H7 (cell line): Measurements from ENCODE around the gene KPNB1. TPM values are rescaled to one million over a fixed set of nuclear protein-coding genes. Genes with fewer than 3 reads are reported as not detected.

Source experiments
- DNase-seq: peaks from one replicate; pipeline ENCODE4 v3.0.0; 2012
- H3K27me3 ChIP-seq: 2 replicates; pipeline ENCODE4 v1.6.0; 2011; ENCODE audit warnings: mild to moderate bottlenecking, low read length; ENCODE audit not compliant: control insufficient read depth, insufficient read depth
- H3K36me3 ChIP-seq: replicated peaks from 2 replicates; pipeline ENCODE4 v1.5.1; 2011; ENCODE audit warnings: low read length; ENCODE audit not compliant: control insufficient read depth, insufficient read depth
- H3K4me3 ChIP-seq: 2 replicates; pipeline ENCODE4 v1.5.1; 2011; ENCODE audit warnings: low read depth, mild to moderate bottlenecking, control low read depth, low read length, moderate library complexity; ENCODE audit not compliant: insufficient read depth
- total RNA-seq: library from RNA; depleted of rRNA; stranded (reverse); fragments of >200 nt; shearing (Covaris generic); gene quantifications from 2 replicates; pipeline ENCODE4 v1.2.3, GENCODE V29; 2014

The KPNB1 gene
- total RNA-seq, 1 experiment from 2014 or later, result 429 TPM

DNA sequence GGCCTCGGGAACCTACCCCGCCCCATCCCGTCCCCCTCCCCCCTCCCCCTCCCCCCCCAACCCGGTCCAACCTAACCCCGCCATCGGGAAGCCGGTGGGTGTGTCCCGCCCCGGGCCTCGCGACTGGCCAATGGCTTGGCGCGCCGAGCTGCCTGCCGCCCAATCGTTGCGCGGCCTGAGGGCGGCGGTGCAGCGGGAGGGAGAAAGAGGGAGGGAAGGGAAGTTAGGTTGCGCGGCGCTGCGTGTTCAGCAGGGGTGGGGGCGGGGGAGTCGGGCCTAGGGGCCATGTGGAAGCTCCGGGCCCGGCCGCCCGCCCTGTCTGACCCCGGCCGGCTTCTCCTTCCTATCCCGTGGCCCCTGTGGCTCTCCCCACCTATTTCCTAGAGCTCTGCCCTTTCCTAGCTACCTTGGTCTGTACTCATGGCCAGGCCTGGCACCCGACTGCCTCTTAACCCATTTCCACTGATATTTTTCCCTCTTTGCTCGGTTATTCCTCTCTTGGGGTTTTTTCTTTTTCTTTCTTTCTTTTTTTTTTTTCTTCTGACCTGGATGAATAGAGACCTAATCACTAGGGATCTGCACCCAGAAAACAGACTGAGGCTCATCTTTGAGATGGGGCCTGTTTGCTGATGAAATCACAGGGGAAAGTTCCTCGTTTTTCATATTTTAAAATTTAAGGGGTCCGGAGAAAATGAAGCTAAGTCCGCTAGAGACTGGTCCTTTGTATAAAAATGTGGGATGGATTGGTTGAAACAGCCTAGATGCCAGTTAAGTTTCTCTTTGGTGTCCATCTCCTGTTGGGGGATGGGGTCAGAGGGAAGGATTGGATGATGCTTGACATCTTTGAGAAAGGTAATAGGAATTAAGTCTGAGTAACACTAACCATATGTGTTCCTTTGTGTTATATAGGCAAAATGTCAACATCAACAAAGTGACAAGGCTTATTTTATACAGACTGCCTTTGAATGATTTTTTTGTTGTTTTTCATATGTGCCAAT, 1.1 kb downstream of the KPNB1 start:
- Histone ChIP-seq H3K27me3 (no peaks in the 10 kb centered on the region), H3K4me3 (peak overlapping the region; percentile 83), H3K36me3 (peaks cover 33% of the 10 kb centered on the region)
- DNase-seq, result peak; percentile 96

DNA sequence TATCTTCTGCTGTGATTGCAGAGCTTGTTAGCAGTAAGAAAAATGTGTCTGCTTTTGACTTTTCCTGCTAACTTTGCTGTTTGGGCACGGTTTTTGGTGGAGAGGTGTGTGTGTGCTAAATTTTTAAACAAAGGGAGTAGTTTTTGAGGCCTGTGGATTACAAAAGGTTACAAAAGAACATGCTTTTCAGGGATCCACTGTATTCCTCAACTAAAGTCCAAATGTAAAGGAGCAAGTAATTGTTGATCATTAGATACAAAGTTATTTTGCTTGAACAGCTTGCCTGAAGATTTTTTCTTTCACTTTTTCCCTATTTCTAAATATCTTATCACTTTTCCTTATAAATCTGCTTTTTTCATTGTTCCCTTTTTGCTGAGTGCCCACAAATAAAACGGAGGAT, 2.0 kb downstream of the KPNB1 start:
- Histone ChIP-seq H3K4me3 (no peak overlapping the region), H3K27me3 (no peaks in the 10 kb centered on the region), H3K36me3 (peaks cover 37% of the 10 kb centered on the region)
- DNase-seq, result no peak

DNA sequence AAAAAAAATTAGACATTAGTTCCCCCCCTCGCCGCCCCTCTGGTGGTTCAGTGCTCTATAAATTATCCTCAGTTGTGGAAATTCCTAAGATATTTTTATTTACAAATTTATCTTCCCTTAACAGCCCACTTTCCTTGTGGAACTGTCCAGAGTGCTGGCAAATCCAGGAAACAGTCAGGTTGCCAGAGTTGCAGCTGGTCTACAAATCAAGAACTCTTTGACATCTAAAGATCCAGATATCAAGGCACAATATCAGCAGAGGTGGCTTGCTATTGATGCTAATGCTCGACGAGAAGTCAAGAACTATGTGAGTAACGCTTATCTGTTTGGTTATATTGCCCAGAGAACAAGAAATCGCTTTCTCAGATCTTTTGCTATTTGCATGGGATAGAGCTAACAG, 2.9 kb downstream of the KPNB1 start:
- Histone ChIP-seq H3K27me3 (no peaks in the 10 kb centered on the region), H3K4me3 (no peak overlapping the region), H3K36me3 (peaks cover 45% of the 10 kb centered on the region)
- no peak for DNase-seq

DNA sequence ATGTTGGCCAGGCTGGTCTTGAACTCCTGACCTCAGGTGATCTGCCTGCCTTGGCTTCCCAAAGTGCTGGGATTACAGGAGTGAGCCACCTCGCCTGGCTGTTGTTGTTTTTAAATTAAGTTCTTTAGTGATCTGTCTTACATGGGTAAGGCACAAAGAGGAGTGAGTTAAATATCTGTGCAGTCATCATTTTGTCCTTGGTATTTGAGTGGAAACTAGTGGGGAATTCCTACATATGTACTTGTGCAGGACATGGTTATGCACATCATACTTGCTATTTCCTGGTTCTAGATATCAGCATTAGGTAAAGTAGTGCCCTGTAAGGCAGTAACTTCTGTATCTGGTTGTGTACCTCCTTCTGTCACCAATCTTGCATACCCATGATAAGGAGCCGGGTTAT, 3.7 kb downstream of the KPNB1 start:
- no peak for DNase-seq
- Histone ChIP-seq H3K4me3 (no peak overlapping the region), H3K36me3 (peaks cover 54% of the 10 kb centered on the region), H3K27me3 (no peaks in the 10 kb centered on the region)

DNA sequence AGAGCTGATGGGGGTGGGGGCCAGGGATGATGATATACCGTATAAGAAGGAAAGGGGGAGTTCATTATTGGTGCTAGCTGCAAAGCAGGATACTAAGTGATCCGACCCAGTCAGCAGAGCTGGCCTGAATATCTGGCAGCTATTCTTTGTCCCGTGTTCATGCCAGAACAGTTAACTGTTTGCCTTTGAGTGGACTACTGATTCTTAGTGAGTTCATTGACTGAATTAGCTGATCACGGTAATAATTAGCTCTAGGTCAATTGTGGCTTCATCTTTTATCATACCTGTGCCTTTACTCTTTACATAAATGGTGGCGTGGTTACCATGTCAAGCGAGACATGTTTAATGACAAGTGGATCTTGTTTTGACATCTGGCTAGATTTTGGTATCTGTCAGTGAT, 5.3 kb downstream of the KPNB1 start:
- H3K36me3 ChIP-seq, result peaks cover 66% of the 10 kb centered on the region

DNA sequence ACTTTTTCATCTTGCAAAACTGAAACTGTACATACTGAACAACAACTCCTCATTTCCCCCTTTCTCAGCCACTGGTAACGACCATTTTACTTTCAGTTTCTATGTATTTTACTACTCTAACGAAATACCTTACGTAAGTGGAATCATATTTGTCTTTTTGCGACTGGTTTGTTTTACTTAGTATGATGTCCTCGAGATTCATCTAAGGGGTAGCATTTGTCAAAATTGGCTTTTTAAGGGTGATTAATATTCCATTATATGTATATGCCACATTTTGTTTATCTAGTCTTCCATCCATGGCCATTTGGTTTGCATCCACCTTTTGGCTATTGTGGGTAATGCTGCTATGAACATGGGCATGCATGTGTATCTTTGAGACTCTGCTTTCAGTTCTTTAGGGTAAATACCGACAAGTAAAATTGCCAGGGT, 10.4 kb downstream of the KPNB1 start:
- no peak overlapping the region for H3K4me3 ChIP-seq
- H3K36me3 ChIP-seq, result peaks cover 67% of the 10 kb centered on the region
- no peaks in the 10 kb centered on the region for H3K27me3 ChIP-seq
- DNase-seq, result no peak

More for the DNA sequence above, 5.3 kb downstream of the KPNB1 start:
- no peak for DNase-seq
- Histone ChIP-seq H3K27me3 (no peaks in the 10 kb centered on the region), H3K4me3 (no peak overlapping the region)

DNA sequence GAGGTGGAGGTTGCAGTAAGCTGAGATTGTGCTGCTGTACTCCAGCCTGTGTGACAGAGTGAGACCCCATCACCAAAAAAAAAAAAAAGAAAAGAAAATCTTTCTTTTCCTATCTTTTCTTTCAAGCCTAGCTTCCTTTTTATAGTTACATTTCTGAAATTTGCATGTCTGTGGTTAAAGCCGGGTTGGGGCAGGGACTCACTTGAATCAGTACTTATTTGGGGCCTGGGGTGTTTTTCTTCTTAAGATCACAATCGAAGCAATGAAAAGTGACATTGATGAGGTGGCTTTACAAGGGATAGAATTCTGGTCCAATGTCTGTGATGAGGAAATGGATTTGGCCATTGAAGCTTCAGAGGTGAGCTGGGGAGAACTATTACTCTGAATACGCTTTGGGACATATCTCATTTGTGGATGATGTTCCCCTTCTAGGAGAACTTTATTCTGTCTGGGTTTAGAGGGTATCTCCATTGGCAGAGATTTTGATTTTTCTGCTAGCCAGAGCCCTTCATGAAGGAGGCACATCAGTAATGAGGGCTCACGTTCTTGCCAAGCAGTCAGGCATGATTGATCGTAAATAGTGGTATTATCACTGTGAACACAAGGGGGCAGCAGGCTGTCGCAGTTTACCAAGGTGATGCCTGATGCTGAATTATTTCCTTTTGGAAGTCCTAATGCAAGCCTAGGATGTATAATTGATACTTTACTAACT, 14.3 kb downstream of the KPNB1 start:
- Histone ChIP-seq H3K36me3 (peaks cover 58% of the 10 kb centered on the region), H3K27me3 (no peaks in the 10 kb centered on the region), H3K4me3 (no peak overlapping the region)
- peak; percentile 35 for DNase-seq

DNA sequence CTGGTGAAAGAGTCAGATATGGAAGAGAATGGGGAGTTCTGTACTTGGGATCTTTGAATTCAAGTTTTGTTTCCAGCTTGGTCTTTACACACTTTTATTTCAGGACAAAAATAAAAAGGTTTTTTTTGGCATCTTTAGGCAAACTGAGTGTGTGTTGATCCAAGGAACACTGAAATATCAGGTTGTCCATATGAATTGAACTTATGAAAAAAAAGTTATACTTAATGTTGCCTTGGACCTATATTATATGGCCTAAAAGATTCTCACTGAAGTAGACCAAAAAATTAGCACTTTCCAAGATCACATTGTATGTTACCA, 14.9 kb downstream of the KPNB1 start:
- H3K36me3 ChIP-seq, result peaks cover 59% of the 10 kb centered on the region
- no peak overlapping the region for H3K4me3 ChIP-seq
- no peaks in the 10 kb centered on the region for H3K27me3 ChIP-seq
- no peak for DNase-seq

DNA sequence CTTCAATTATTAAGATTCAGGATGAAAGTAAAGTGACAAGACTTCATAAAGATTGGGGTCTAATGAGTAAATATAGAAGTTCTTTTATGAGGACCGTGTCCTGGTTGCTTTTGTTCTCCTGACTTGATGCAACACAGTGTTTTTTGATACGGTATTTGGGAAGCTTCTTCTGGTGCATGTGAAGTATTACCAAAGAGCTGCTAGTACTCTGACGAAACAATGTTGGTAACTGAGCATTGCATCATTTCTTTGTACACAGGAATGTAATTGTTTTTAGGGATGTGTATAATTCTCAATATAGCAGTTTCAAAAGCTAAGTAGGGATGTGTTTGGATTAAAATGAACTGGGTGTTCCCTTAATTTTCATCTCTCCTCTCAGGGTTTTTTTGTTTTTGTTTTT, 15.9 kb downstream of the KPNB1 start:
- H3K36me3 ChIP-seq, result peaks cover 59% of the 10 kb centered on the region
- DNase-seq, result no peak
- no peaks in the 10 kb centered on the region for H3K27me3 ChIP-seq
- no peak overlapping the region for H3K4me3 ChIP-seq

DNA sequence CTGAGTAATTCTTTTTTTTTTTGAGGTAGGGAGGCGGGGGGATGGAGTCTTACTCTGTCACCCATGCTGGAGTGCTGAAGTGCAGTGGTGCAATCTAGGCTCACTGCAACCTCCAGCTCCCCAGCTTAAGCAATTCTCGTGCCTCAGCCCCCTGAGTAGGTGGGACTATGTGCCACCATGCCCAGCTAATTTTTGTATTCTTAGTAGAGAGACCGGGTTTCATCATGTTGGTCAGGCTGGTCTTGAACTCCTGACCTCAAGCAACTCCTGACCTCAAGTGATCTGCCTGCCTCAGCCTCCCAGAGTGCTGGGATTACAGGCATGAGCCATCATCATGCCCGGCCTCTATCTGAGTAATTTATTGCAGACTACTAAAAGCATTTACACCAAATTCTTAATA, 19.4 kb downstream of the KPNB1 start:
- H3K36me3 ChIP-seq, result peaks cover 71% of the 10 kb centered on the region
- no peak for DNase-seq
- H3K27me3 ChIP-seq, result no peaks in the 10 kb centered on the region
- H3K4me3 ChIP-seq, result no peak overlapping the region

DNA sequence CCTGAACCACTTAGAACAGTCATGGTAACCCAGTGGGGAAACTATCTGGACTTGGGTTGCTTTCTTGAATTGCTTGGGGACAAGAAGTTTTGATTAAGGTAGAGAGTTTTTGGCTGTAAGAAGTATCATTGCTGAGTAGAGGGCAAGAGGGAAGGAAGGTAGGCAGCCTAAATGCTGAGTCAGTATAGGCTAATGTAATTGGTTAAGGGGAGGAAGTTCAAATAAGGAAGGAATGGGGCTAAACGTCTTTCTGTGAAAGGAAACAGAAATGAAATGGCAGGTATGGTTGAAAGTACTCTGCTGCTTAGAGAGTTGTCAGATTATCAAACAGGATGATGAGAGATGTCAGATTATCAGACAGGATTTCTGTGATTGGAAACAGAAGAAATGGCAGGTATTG, 20.3 kb downstream of the KPNB1 start:
- H3K4me3 ChIP-seq, result no peak overlapping the region
- DNase-seq, result no peak
- H3K27me3 ChIP-seq, result no peaks in the 10 kb centered on the region
- peaks cover 69% of the 10 kb centered on the region for H3K36me3 ChIP-seq

DNA sequence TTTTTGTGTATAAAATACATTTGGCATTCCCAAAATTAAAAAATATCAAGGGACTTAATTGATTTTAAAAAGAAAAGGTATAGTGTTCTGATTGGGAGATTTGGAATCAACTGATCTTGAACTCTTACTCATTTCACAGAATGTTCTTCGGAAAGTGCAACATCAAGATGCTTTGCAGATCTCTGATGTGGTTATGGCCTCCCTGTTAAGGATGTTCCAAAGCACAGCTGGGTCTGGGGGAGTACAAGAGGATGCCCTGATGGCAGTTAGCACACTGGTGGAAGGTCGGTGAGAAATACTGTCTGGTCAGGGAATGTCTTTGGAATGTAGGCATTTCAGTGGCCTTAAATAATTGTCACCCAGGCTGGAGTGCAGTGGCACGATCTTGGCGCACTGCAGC, 24.8 kb downstream of the KPNB1 start:
- no peak for DNase-seq
- Histone ChIP-seq H3K27me3 (no peaks in the 10 kb centered on the region), H3K36me3 (peaks cover 71% of the 10 kb centered on the region), H3K4me3 (no peak overlapping the region)

DNA sequence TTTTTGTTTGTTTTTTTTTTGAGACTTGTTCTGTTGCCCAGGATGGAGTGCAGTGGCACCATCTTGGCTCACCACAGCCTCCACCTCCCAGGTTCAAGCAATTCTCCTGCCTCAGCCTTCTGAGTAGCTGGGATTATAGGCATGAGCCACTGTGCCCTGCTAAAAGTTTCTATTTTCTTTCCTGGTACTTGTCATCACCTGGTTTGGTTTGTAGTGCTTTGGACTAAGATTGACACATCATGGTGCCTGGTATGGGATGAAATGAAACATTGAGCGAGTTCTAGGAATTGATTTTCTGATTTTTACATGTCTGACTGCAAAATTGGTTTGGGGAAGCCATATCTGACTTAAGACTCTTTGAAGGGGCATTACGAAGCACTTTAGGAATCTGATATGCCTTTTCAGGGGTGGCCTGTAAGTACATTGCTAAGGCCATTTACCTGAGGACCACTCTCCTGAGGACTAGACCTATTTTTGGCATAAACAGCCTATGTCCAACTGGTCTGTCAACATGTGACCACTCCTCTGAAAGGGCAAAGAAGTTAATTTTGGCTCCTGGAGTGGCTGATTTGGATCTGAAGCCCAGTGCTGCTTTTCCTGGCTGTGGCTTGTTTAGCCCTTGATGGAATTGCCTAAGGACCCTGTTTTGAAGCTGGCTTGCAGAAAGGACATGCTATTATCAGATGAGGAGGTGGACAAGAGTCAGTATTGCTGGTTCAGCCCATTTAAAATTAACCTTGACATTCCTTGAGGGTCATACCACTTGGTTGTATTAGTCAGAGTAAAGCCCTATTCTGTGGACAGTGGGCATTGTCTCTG, 25.9 kb downstream of the KPNB1 start:
- H3K4me3 ChIP-seq, result no peak overlapping the region
- H3K36me3 ChIP-seq, result peaks cover 68% of the 10 kb centered on the region
- H3K27me3 ChIP-seq, result no peaks in the 10 kb centered on the region
- DNase-seq, result no peak

DNA sequence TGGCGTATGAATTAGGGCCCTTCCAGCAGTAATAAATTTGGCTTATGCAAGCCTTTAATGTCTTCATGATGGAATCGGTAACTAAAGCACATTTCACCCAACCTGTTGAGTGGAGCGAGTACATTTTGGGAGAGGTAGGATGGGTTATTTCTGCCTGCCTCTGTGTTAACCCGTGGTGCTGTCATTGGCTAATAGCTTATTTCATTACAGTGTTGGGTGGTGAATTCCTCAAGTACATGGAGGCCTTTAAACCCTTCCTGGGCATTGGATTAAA, 26.4 kb downstream of the KPNB1 start:
- Histone ChIP-seq H3K27me3 (no peaks in the 10 kb centered on the region), H3K36me3 (peaks cover 69% of the 10 kb centered on the region), H3K4me3 (no peak overlapping the region)
- DNase-seq, result no peak
